ENCODE results near the gene PSKH1. TPM values are rescaled to one million over a fixed set of nuclear protein-coding genes. Genes with fewer than 3 reads are reported as not detected.

Gene PSKH1
- total RNA-seq, 2 donors from 2014 or later, result 32.1 to 37.4 TPM

GRCh38 chr16:67865318-67865717 is 27.7 kb upstream of the PSKH1 start:
- H3K27me3 ChIP-seq (ENCODE audit: control insufficient read depth, insufficient read depth, low read length, poor library complexity, severe bottlenecking), result no peaks in the 10 kb centered on the region
- H3K4me1 ChIP-seq (ENCODE audit: control insufficient read depth, insufficient read depth, low read length), result no peaks in the 10 kb centered on the region
- peak; percentile 71 for TF ChIP-seq CTCF (conservative IDR thresholded peaks at IDR 0.05)
- H3K27ac ChIP-seq (ENCODE audit: low read depth, low read length), result no peak overlapping the region
- 92 to 93% methylated on average over 2 of the region's 2 CpGs for WGBS, 2 experiments (ENCODE audit: insufficient coverage in 1 of 2, insufficient read length in 1 of 2)
- H3K36me3 Mint-ChIP-seq (ENCODE audit: low read depth), result peaks cover 47% of the 10 kb centered on the region
- no peaks in the 10 kb centered on the region for H3K27me3 Mint-ChIP-seq (ENCODE audit: insufficient read depth)
- H3K9me3 Mint-ChIP-seq, result no peaks in the 10 kb centered on the region
- H3K4me3 ChIP-seq (ENCODE audit: low read length), result no peak overlapping the region
- H3K9ac ChIP-seq (ENCODE audit: extremely low read depth, low read length, poor library complexity, severe bottlenecking), result no peak overlapping the region
- DNase-seq, result peak; percentile 86
- peaks cover 16% of the 10 kb centered on the region for H3K4me1 Mint-ChIP-seq
- H3K36me3 ChIP-seq (ENCODE audit: control insufficient read depth, insufficient read depth, low read length), result peaks cover 89% of the 10 kb centered on the region
- H3K27ac Mint-ChIP-seq, result peak overlapping the region; percentile 42
- H3K9me3 ChIP-seq (ENCODE audit: control insufficient read depth, low read length), result no peaks in the 10 kb centered on the region
- H3K4me3 Mint-ChIP-seq, result no peak overlapping the region

- Mint-ChIP-seq H3K27ac (no peak overlapping the region), H3K27me3 (ENCODE audit: insufficient read depth) (no peaks in the 10 kb centered on the region)
- 97 to 98% methylated on average over 6 of the region's 6 CpGs for WGBS, 2 experiments (ENCODE audit: insufficient coverage in 1 of 2, insufficient read length in 1 of 2)
Observed at GRCh38 chr16:67868290-67868689, 24.8 kb upstream of the PSKH1 start.

GRCh38 chr16:67869653-67870052 is 23.4 kb upstream of the PSKH1 start:
- peaks cover 74% of the 10 kb centered on the region for H3K36me3 ChIP-seq (ENCODE audit: control insufficient read depth, insufficient read depth, low read length)
- H3K9me3 ChIP-seq (ENCODE audit: control insufficient read depth, low read length), result no peaks in the 10 kb centered on the region
- no peak overlapping the region for H3K27ac ChIP-seq (ENCODE audit: low read depth, low read length)
- no peak for DNase-seq
- Mint-ChIP-seq H3K27me3 (ENCODE audit: insufficient read depth) (no peaks in the 10 kb centered on the region), H3K4me3 (no peak overlapping the region), H3K9me3 (no peaks in the 10 kb centered on the region), H3K36me3 (ENCODE audit: low read depth) (peaks cover 42% of the 10 kb centered on the region), H3K27ac (no peak overlapping the region), H3K4me1 (peaks cover 17% of the 10 kb centered on the region)
- WGBS, 2 experiments (ENCODE audit: insufficient coverage in 1 of 2, insufficient read length in 1 of 2), result 95% methylated on average over 6 to 7 of the region's 7 CpGs
- no peak for TF ChIP-seq CTCF (conservative IDR thresholded peaks at IDR 0.05)
- H3K27me3 ChIP-seq (ENCODE audit: control insufficient read depth, insufficient read depth, low read length, poor library complexity, severe bottlenecking), result no peaks in the 10 kb centered on the region
- no peaks in the 10 kb centered on the region for H3K4me1 ChIP-seq (ENCODE audit: control insufficient read depth, insufficient read depth, low read length)
- no peak overlapping the region for H3K4me3 ChIP-seq (ENCODE audit: low read length)
- H3K9ac ChIP-seq (ENCODE audit: extremely low read depth, low read length, poor library complexity, severe bottlenecking), result no peak overlapping the region

More at GRCh38 chr16:67868290-67868689, 24.8 kb upstream of the PSKH1 start:
- no peak overlapping the region for H3K4me3 Mint-ChIP-seq
- no peaks in the 10 kb centered on the region for H3K27me3 ChIP-seq (ENCODE audit: control insufficient read depth, insufficient read depth, low read length, poor library complexity, severe bottlenecking)
- peaks cover 84% of the 10 kb centered on the region for H3K36me3 ChIP-seq (ENCODE audit: control insufficient read depth, insufficient read depth, low read length)
- DNase-seq, result no peak
- no peak overlapping the region for H3K27ac ChIP-seq (ENCODE audit: low read depth, low read length)
- H3K36me3 Mint-ChIP-seq (ENCODE audit: low read depth), result peaks cover 43% of the 10 kb centered on the region
- H3K4me1 Mint-ChIP-seq, result peaks cover 13% of the 10 kb centered on the region
- H3K4me3 ChIP-seq (ENCODE audit: low read length), result no peak overlapping the region
- no peaks in the 10 kb centered on the region for H3K9me3 Mint-ChIP-seq
- H3K4me1 ChIP-seq (ENCODE audit: control insufficient read depth, insufficient read depth, low read length), result no peaks in the 10 kb centered on the region
- H3K9ac ChIP-seq (ENCODE audit: extremely low read depth, low read length, poor library complexity, severe bottlenecking), result no peak overlapping the region
- no peaks in the 10 kb centered on the region for H3K9me3 ChIP-seq (ENCODE audit: control insufficient read depth, low read length)
- no peak for TF ChIP-seq CTCF (conservative IDR thresholded peaks at IDR 0.05)
